Superior temporal gyrus (tissue), 1 donor: ENCODE measurements around the gene NPR1.
"Not testable (repeated sequence)": the region's sequence is repeated elsewhere in the genome, so short reads cannot be mapped to it uniquely, and the experiment has no call there.

Experiments used
- DNase-seq: peaks from one replicate; pipeline ENCODE4 v3.0.0-alpha.2; 2016; ENCODE audit errors: extremely low spot score

NPR1 gene

GRCh38 chr1:153678519-153679336 lies at the start of gene NPR1:
Gene NPR1 (plus strand): TSS chr1:153678688. CDS start chr1:153679109, 421 bp downstream.
- no peak for DNase-seq

DNA sequence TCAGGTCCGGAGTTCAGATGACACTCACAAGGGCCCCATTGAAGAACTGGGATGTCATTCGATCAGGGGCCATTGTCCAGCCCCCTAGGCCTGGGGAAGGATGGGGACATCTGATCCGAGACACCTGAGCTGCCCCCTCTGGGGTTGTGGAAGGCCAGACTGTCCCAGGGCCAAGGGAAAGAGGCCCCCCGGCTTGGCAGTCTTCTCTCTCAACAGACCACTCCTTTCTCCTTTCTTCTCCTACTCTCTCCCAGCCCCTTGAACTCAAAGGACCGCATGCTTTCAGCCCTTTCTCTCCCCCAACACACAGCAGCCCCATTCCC lies 49.2 kb upstream of the NPR1 start:
- no peak for DNase-seq

DNA sequence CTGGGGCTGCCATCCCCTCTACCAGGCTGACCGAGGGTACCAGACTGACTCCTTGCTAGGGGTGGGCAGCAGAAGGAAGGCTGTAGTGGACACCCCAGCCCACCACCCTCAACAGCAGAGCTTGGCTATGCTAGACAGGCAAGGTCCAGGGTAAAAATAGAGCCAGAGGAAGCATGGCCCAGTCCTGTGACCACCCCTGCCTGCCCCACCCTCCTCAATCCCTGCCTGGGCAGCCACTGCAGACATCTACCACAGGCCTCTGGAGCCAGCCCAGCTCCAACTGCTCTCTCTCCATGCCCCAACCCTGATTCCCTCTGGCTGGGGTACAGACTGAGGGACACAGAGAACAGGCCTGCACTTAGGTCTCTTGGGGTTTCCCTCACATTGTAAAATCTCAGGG lies 48.5 kb upstream of the NPR1 start:
- no peak for DNase-seq

GRCh38 chr1:153630384-153630783 lies 48.1 kb upstream of the NPR1 start:
- DNase-seq: no peak

GRCh38 chr1:153631047-153632022 lies 47.2 kb upstream of the NPR1 start:
- no peak for DNase-seq

- no peak for DNase-seq
Measured at GRCh38 chr1:153633161-153633753, 45.2 kb upstream of the NPR1 start.

- DNase-seq: peak; percentile 100
Measured at GRCh38 chr1:153633754-153634665, 44.5 kb upstream of the NPR1 start, which contains the start of gene CHTOP. Gene CHTOP (plus strand): TSS chr1:153634066. CDS start chr1:153636589, 2,523 bp downstream.

GRCh38 chr1:153635872-153636271 lies 42.6 kb upstream of the NPR1 start:
- DNase-seq: no peak

DNA sequence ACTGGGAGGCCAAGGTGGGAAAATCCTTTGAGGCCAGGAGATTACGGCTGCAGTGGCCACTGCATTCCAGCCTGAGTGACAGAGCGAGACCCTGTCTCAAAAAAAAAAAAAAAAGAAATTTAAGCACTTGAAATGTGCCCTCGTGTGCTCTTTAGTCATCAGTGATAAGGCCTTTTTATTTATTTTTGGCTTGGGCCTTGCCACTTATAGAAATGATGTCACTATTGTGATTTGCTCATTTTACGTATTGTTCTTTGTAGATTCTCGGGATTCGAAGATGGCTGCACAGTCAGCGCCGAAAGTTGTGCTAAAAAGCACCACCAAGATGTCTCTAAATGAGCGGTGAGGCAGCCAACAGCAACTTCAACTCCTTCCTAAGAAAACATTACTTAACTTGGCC lies 42.2 kb upstream of the NPR1 start:
- no peak for DNase-seq

DNA sequence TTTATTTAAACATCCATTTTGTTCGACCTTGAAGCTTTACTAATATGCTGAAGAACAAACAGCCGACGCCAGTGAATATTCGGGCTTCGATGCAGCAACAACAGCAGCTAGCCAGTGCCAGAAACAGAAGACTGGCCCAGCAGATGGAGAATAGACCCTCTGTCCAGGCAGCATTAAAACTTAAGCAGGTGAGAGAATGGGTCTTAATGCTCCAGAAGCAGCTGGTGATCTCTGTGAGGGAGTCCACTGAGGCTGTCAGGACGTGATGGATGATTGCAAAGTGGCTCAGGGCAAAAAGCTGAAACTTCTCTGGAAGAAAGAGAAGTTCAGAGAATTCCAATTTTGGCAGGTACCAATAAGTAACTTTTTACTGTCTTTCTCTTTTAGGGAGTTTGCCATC lies 40.2 kb upstream of the NPR1 start:
- DNase-seq: no peak

DNA sequence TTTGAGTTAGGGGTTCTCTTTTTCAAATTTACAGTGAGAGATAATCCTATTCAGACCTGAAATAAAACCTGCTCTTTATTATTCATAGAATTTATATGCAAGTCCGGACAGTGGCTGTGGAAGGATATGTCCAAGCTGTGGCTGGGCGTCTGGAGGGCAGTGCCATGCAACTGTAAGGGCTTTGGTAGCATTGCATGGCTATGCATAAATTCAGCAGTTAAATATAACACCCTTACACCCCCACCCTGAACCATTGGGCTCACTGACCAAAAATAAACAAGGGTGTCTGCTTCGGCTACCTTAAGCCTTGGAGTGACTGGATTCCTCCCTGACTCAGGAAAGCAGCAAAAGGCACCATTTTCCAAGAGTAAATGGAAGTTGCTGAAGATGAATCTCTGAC lies 39.2 kb upstream of the NPR1 start:
- DNase-seq: no peak

DNA sequence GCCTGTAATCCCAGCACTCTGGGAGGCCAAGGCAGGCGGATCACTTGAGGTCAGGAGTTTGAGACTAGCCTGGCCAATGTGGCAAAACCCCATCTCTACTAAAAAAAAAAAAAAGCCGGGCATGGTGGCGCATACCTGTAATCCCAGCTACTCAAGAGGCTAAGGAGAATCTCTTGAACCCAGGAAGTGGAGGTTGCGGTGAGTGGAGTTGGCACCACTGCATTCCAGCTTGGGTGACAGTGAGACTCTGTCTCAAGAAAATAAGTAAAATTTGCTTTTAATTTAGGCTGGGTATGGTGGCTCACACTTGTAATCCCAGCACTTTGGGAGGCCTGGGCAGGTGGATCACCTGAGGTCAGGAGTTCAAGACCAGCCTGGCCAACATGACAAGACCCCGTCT lies 38.3 kb upstream of the NPR1 start:
- DNase-seq: not testable (repeated sequence)

DNA sequence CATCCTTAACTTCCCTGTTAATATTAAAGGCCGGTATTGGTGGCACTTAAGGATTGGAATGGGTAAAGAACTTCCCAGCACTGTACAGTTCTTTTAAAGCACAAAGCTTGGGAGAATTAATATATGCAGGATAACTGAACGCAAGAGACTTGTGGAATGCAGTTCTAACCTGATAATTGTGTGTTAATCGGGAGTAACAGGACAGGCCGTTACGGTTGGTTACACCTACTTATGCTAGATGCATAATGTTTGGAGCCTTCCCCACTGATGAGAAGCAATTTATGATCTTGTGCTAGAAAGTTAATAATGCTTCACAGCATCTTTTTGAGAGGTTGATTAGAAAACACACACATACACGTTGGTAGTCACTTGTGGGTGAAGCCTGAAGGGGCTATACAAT lies 37.6 kb upstream of the NPR1 start:
- DNase-seq: no peak

DNA sequence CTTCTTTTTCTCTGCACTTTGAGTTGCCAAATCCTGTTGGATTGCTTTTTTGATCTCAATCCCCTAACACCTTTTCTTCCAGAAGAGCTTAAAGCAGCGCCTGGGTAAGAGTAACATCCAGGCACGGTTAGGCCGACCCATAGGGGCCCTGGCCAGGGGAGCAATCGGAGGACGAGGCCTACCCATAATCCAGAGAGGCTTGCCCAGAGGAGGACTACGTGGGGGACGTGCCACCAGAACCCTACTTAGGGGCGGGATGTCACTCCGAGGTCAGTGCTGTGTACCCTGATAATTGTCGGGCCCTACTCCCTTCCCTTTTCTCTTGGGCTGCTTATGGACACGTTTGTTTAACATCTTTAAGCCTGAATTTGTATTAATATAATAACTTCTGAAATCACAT lies 36.3 kb upstream of the NPR1 start:
- no peak for DNase-seq

DNA sequence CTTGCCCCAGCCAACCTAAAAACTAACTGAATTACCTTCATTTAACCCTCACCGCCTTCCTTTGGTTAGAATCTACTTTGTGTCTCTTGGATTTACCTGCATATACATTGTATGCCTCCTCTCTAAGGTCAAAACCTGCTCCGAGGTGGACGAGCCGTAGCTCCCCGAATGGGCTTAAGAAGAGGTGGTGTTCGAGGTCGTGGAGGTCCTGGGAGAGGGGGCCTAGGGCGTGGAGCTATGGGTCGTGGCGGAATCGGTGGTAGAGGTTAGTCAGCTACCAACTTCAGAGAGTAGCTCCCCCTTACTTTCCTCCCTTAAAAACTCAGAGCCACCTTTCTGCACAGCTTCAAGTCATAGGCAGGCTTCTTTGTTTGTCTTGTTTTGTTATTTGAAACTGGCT lies 35.4 kb upstream of the NPR1 start:
- no peak for DNase-seq

DNA sequence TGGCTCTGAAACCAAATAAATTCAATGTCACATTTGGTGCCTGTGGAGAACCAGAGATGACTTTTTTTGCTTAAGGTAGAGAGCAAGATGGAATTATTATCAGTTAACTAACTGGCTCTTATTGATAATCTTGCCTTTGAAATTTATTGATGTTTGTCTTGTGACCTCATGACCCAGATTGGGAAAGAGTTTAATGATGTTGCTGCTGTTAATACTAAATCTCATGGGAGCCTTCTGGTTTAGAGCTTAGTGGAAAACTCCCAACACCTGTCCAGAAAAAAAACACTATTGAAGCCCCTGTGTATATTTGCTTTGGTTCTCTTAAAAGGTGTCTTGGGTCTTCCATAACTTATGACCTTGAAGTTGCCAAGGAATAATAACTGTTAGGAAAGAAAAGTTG lies 34.7 kb upstream of the NPR1 start:
- DNase-seq: no peak

GRCh38 chr1:153646672-153647345 lies 31.7 kb upstream of the NPR1 start:
- DNase-seq: no peak

- no peak for DNase-seq
Measured at GRCh38 chr1:153647346-153647714, 31.2 kb upstream of the NPR1 start.

- DNase-seq: no peak
Measured at GRCh38 chr1:153648000-153648643, 30.4 kb upstream of the NPR1 start.

DNA sequence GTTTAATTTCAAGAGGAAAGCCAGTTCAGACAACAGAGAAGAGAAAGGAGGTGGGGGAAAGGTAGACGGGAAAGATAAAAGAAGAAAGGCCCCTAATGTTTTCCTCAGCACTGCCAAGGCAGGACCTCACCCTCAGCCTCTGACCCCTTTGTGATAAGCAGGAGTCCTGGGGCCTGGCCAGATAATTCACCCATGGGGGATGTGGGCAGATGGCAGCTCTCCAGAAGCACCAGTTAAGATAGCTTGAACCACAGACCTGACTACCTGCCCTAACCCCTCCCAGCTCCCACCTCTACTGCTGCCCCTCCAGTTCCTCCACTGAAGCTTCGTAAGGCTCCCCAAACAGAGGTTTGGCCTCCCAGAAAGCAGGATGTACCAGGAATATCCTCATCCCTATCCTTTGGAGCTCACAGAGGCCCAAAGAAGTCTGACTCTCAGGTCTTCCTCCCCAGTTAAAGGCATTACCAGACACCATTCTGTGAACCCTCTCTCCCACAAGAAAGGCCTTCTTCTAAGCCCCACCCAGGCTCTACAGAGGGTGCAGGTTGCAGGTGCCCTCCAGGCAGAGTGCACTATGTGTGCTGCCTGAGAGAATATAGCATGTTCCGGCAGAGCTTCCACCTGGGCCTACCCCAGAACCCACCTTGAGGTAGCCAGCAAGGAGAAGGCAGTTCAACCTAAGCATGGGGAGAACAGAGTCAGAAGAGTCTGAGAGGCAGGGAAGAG lies 29.2 kb upstream of the NPR1 start:
- DNase-seq: no peak
